Neuronal stem cell (in vitro differentiated cells): ENCODE measurements around the gene USP24.

Experiments
- DNase-seq: peaks from one replicate; pipeline ENCODE4 v3.0.0-alpha.2; 2013; ENCODE audit warnings: low spot score
- H2AFZ ChIP-seq: one replicate; pipeline ENCODE4 v1.6.1; 2013; ENCODE audit warnings: mild to moderate bottlenecking, low read length, inconsistent platforms
- H2AK5ac ChIP-seq: 2 replicates; pipeline ENCODE4 v1.6.1; 2013; ENCODE audit warnings: low read depth, mild to moderate bottlenecking, inconsistent platforms, low read length, moderate library complexity, mixed read lengths
- H2BK120ac ChIP-seq: 2 replicates; pipeline ENCODE4 v1.6.1; 2013; ENCODE audit warnings: low read depth, mild to moderate bottlenecking, inconsistent platforms, low read length, moderate library complexity, mixed read lengths
- H2BK12ac ChIP-seq: one replicate; pipeline ENCODE4 v1.6.1; 2013; ENCODE audit warnings: low read length, inconsistent platforms
- H2BK15ac ChIP-seq: 2 replicates; pipeline ENCODE4 v1.6.1; 2013; ENCODE audit warnings: mild to moderate bottlenecking, low read length, inconsistent platforms, mixed read lengths
- H2BK5ac ChIP-seq: one replicate; pipeline ENCODE4 v1.6.1; 2013; ENCODE audit warnings: inconsistent platforms, mild to moderate bottlenecking, low read length, moderate library complexity
- H3K14ac ChIP-seq: one replicate; pipeline ENCODE4 v1.6.1; 2013; ENCODE audit warnings: low read length, inconsistent platforms
- H3K18ac ChIP-seq: 2 replicates; pipeline ENCODE4 v1.6.1; 2013; ENCODE audit warnings: low read length, inconsistent platforms
- H3K23ac ChIP-seq: 2 replicates; pipeline ENCODE4 v1.6.1; 2013; ENCODE audit warnings: low read depth, mild to moderate bottlenecking, mixed read lengths, low read length, inconsistent platforms; ENCODE audit not compliant: poor library complexity
- H3K27ac ChIP-seq: replicated peaks from 3 replicates; pipeline ENCODE4 v1.5.1; 2013; ENCODE audit warnings: low read length, inconsistent platforms
- H3K27me3 ChIP-seq, 3 experiments: 2 replicates each; pipeline ENCODE4 v1.6.1; 2013; ENCODE audit warnings: low read length in 3 of 3, mild to moderate bottlenecking in 2 of 3, inconsistent platforms in 1 of 3, low read depth in 1 of 3, mixed read lengths in 1 of 3, moderate library complexity in 1 of 3; ENCODE audit not compliant: control insufficient read depth in 3 of 3, insufficient read depth in 3 of 3
- H3K36me3 ChIP-seq, 2 donors: replicated peaks in 1 of 2; 2 replicates each; pipeline ENCODE4 v1.6.1; 2013; ENCODE audit warnings: low read length in 2 of 2; ENCODE audit not compliant: control insufficient read depth in 2 of 2, insufficient read depth in 2 of 2
- H3K4ac ChIP-seq: 2 replicates; pipeline ENCODE4 v1.6.1; 2013; ENCODE audit warnings: inconsistent platforms, mild to moderate bottlenecking, low read length, moderate library complexity
- H3K4me1 ChIP-seq, 2 donors: 1 replicate in 1 of 2; 2 replicates in 1 of 2; pipeline ENCODE4 v1.6.1; 2013; ENCODE audit warnings: low read length in 2 of 2, low read depth in 1 of 2; ENCODE audit not compliant: control insufficient read depth in 2 of 2, insufficient read depth in 1 of 2
- H3K4me2 ChIP-seq: one replicate; pipeline ENCODE4 v1.6.1; 2013; ENCODE audit warnings: mild to moderate bottlenecking, low read length, inconsistent platforms; ENCODE audit not compliant: insufficient read depth, poor library complexity, severe bottlenecking
- H3K4me3 ChIP-seq, 2 donors: 2 replicates each; pipeline ENCODE4 v1.5.1; 2013; ENCODE audit warnings: low read length in 2 of 2, mild to moderate bottlenecking in 2 of 2, inconsistent platforms in 1 of 2, moderate library complexity in 1 of 2
- H3K79me1 ChIP-seq: one replicate; pipeline ENCODE4 v1.6.1; 2013; ENCODE audit warnings: low read depth, mild to moderate bottlenecking, inconsistent platforms, low read length, moderate library complexity
- H3K9ac ChIP-seq: one replicate; pipeline ENCODE4 v1.6.1; 2013; ENCODE audit warnings: mild to moderate bottlenecking, low read depth, low read length, inconsistent platforms; ENCODE audit not compliant: poor library complexity
- H3K9me3 ChIP-seq, 2 donors: replicated peaks in 1 of 2; 2 replicates each; pipeline versions ENCODE3 to v1.6.1; 2013; ENCODE audit warnings: low read length in 2 of 2, mild to moderate bottlenecking in 2 of 2, inconsistent platforms in 1 of 2, low read depth in 1 of 2, mixed read lengths in 1 of 2, moderate library complexity in 1 of 2; ENCODE audit not compliant: control insufficient read depth in 2 of 2, insufficient read depth in 1 of 2
- H4K8ac ChIP-seq: one replicate; pipeline ENCODE4 v1.6.1; 2013; ENCODE audit warnings: low read depth, mild to moderate bottlenecking, inconsistent platforms, low read length, moderate library complexity
- H4K91ac ChIP-seq: one replicate; pipeline ENCODE4 v1.6.1; 2013; ENCODE audit warnings: low read length, low read depth, mild to moderate bottlenecking, inconsistent platforms; ENCODE audit not compliant: poor library complexity
- WGBS, 2 donors: extraction: QIAGEN DNeasy Blood & Tissue Kit; methylation state at CpG; one replicate each; pipeline ENCODE4 v1.1.7; 2013; ENCODE audit warnings: missing lambda C conversion rate in 2 of 2, mixed read lengths in 1 of 2; ENCODE audit not compliant: insufficient read length in 2 of 2, insufficient replicate concordance in 1 of 2; ENCODE audit errors: extremely low coverage in 2 of 2; 5-methylcytosine and 5-hydroxymethylcytosine counted together

The USP24 gene

DNA sequence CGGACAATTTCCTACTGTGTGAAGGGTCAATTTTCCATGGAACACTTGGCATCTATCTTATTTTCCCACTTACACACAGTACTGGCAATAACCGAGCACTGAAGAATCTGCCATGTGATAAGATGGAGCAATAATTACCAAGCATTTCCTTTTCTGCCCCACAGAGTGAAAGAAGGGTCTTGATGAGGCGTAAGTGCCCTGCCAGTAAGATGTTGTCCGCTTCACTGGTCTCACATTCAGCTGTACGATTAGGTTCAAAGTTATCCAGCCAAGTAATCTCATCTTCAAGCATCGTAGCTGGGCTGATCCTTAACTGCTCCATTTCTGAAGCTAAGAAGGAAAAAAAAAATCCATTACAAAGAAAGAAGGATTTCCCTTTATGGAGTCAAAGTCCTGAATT is 108.1 kb downstream of the USP24 start:
- Histone ChIP-seq H4K91ac (no peak overlapping the region), H3K9me3 (no peaks in the 10 kb centered on the region), H2BK12ac (no peak overlapping the region), H3K4me1 (no peaks in the 10 kb centered on the region), H3K4me2 (no peak overlapping the region), H2AFZ (no peak overlapping the region), H3K4ac (no peak overlapping the region), H3K79me1 (no peaks in the 10 kb centered on the region), H3K4me3 (no peak overlapping the region), H2AK5ac (no peak overlapping the region), H2BK15ac (no peak overlapping the region), H3K36me3 (peaks cover 25 to 99% of the 10 kb centered on the region in 2 donors), H3K9ac (no peak overlapping the region), H3K23ac (no peak overlapping the region), H2BK5ac (no peak overlapping the region), H4K8ac (no peak overlapping the region), H3K14ac (no peak overlapping the region), H3K27me3 (no peaks in the 10 kb centered on the region), H3K27ac (no peak overlapping the region), H3K18ac (no peak overlapping the region), H2BK120ac (no peak overlapping the region)
- no CpG with 5 or more reads among the region's 6 CpGs for WGBS, 2 donors
- no peak for DNase-seq

GRCh38 chr1:55103891-55104290 is 111.3 kb downstream of the USP24 start:
- Histone ChIP-seq H2BK12ac (no peak overlapping the region), H2BK15ac (no peak overlapping the region), H3K79me1 (no peaks in the 10 kb centered on the region), H2BK120ac (no peak overlapping the region), H4K8ac (no peak overlapping the region), H3K14ac (no peak overlapping the region), H2AFZ (no peak overlapping the region), H3K18ac (no peak overlapping the region), H3K4me2 (no peak overlapping the region), H3K4me3 (no peak overlapping the region), H2BK5ac (no peak overlapping the region), H3K27me3 (no peaks in the 10 kb centered on the region), H3K27ac (no peak overlapping the region), H4K91ac (no peak overlapping the region), H3K4me1 (no peaks in the 10 kb centered on the region), H3K9ac (no peak overlapping the region), H3K23ac (no peak overlapping the region), H2AK5ac (no peak overlapping the region), H3K9me3 (no peaks in the 10 kb centered on the region), H3K4ac (no peak overlapping the region), H3K36me3 (peaks cover 28 to 97% of the 10 kb centered on the region in 2 donors)
- no peak for DNase-seq
- WGBS, 2 donors, result no CpG with 5 or more reads among the region's 2 CpGs

DNA sequence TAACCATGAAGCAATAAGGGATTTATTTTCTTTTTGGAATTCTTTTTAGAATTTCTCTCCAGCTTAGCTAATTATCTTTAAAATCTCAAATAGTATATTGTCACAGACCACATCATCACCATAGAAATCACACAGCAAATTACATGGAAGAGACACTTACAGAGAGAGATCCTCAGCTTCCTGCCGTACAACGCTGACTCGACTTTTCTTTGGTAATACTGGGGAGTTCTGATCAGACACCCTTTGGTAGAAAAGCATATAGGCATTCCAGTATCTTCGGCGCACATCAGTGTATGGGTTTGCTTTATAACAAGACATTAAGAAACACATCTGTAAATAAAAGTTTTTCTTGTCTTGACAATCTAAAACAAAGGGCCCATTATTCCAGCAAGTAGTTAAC is 120.1 kb downstream of the USP24 start:
- no CpG with 5 or more reads among the region's 5 CpGs for WGBS, 2 donors
- H4K8ac ChIP-seq, result no peak overlapping the region
- no peak overlapping the region for H4K91ac ChIP-seq
- H3K4ac ChIP-seq, result no peak overlapping the region
- no peaks in the 10 kb centered on the region for H3K27me3 ChIP-seq
- H2AFZ ChIP-seq, result no peak overlapping the region
- H3K27ac ChIP-seq, result no peak overlapping the region
- H3K36me3 ChIP-seq, result peaks cover 24 to 100% of the 10 kb centered on the region in 2 donors
- no peak overlapping the region for H2BK120ac ChIP-seq
- H3K18ac ChIP-seq, result no peak overlapping the region
- H2BK15ac ChIP-seq, result no peak overlapping the region
- DNase-seq, result no peak
- H2BK5ac ChIP-seq, result no peak overlapping the region
- no peaks in the 10 kb centered on the region for H3K79me1 ChIP-seq
- H3K9ac ChIP-seq, result no peak overlapping the region
- no peak overlapping the region for H2AK5ac ChIP-seq
- H3K14ac ChIP-seq, result no peak overlapping the region
- H3K23ac ChIP-seq, result no peak overlapping the region
- no peaks in the 10 kb centered on the region for H3K9me3 ChIP-seq
- no peak overlapping the region for H2BK12ac ChIP-seq
- H3K4me2 ChIP-seq, result no peak overlapping the region
- H3K4me1 ChIP-seq, result no peaks in the 10 kb centered on the region
- no peak overlapping the region for H3K4me3 ChIP-seq

GRCh38 chr1:55092475-55092874 is 122.7 kb downstream of the USP24 start:
- H3K36me3 ChIP-seq, result peaks cover 23 to 99% of the 10 kb centered on the region in 2 donors
- no peak overlapping the region for H3K4me2 ChIP-seq
- H3K4me1 ChIP-seq, result no peaks in the 10 kb centered on the region
- no peak overlapping the region for H2AK5ac ChIP-seq
- no peak overlapping the region for H3K14ac ChIP-seq
- no peak overlapping the region for H2BK120ac ChIP-seq
- no peak overlapping the region for H3K18ac ChIP-seq
- H3K4me3 ChIP-seq, result no peak overlapping the region
- no peak overlapping the region for H2BK12ac ChIP-seq
- no peak overlapping the region for H2BK15ac ChIP-seq
- no peak overlapping the region for H3K4ac ChIP-seq
- H4K91ac ChIP-seq, result no peak overlapping the region
- H4K8ac ChIP-seq, result no peak overlapping the region
- no peaks in the 10 kb centered on the region for H3K27me3 ChIP-seq
- no peak for DNase-seq
- H3K9me3 ChIP-seq, result no peaks in the 10 kb centered on the region
- no peak overlapping the region for H3K9ac ChIP-seq
- no peak overlapping the region for H3K27ac ChIP-seq
- no CpG with 5 or more reads among the region's 2 CpGs for WGBS, 2 donors
- no peaks in the 10 kb centered on the region for H3K79me1 ChIP-seq
- H2AFZ ChIP-seq, result no peak overlapping the region
- no peak overlapping the region for H2BK5ac ChIP-seq
- H3K23ac ChIP-seq, result no peak overlapping the region
